Left ventricle myocardium inferior (tissue), 1 donor: ENCODE measurements around the gene TOPORS. TPM values are rescaled to one million over a fixed set of nuclear protein-coding genes. Genes with fewer than 3 reads are reported as not detected.

ENCODE experiments used
- DNase-seq: peaks from one replicate; pipeline ENCODE4 v3.0.0-alpha.2; 2020
- H3K27ac ChIP-seq: fragments of 200-600 bp; replicated peaks from 2 replicates; pipeline ENCODE4 v1.8.0; 2021
- H3K27me3 ChIP-seq: fragments of 200-600 bp; 2 replicates; pipeline ENCODE4 v1.8.0; 2021; ENCODE audit warnings: low read depth
- H3K36me3 ChIP-seq: fragments of 200-600 bp; 2 replicates; pipeline ENCODE4 v1.8.0; 2021
- H3K4me1 ChIP-seq: fragments of 200-600 bp; 2 replicates; pipeline ENCODE4 v1.8.0; 2021
- H3K4me3 ChIP-seq: fragments of 200-600 bp; 2 replicates; pipeline ENCODE4 v1.8.0; 2021; ENCODE audit warnings: mild to moderate bottlenecking, moderate library complexity
- H3K9me3 ChIP-seq: fragments of 200-600 bp; replicated peaks from 2 replicates; pipeline ENCODE4 v1.8.0; 2021
- CTCF ChIP-seq: fragments of 200-600 bp; IDR thresholded peaks from 2 replicates; pipeline ENCODE4 v1.8.0; 2021; ENCODE audit warnings: antibody characterized with exemption, mild to moderate bottlenecking, borderline replicate concordance
- intact Hi-C: fragments of 100-400 bp; cut with micrococcal nuclease; formaldehyde crosslinking; loops from one replicate; pipeline ENCODE4 v1.11.0; 2022
- total RNA-seq: library from RNA; stranded (reverse); fragmentation: NEBNext Ultra II Directional; extraction: Animal tissue kit (Norgen Biotek cat#: 25700); gene quantifications from one replicate; pipeline ENCODE4 v1.2.1, GENCODE V29; 2021
- donor health status: DM: no; HTN: yes; CAD: no; lungs with severe emphysema.

TOPORS gene
- total RNA-seq, 1 donor from 2014 or later: 8.4 TPM

- Histone ChIP-seq H3K27me3 (no peaks in the 10 kb centered on the region), H3K27ac (peak overlapping the region; percentile 17)
- intact Hi-C loops: no loop called here
These were observed 6.1 kb upstream of the TOPORS start for GRCh38 chr9:32558408-32558934.

GRCh38 chr9:32554591-32554990 lies 2.2 kb upstream of the TOPORS start:
- intact Hi-C loops: no loop called here
- Histone ChIP-seq H3K36me3 (no peaks in the 10 kb centered on the region), H3K4me3 (no peak overlapping the region), H3K4me1 (peaks cover 58% of the 10 kb centered on the region), H3K27me3 (no peaks in the 10 kb centered on the region), H3K9me3 (no peaks in the 10 kb centered on the region), H3K27ac (no peak overlapping the region)
- TF ChIP-seq CTCF: no peak
- DNase-seq: no peak

More at GRCh38 chr9:32558408-32558934, 6.1 kb upstream of the TOPORS start:
- Histone ChIP-seq H3K36me3 (no peaks in the 10 kb centered on the region), H3K9me3 (no peaks in the 10 kb centered on the region), H3K4me3 (no peak overlapping the region), H3K4me1 (peaks cover 43% of the 10 kb centered on the region)
- TF ChIP-seq CTCF: no peak
- DNase-seq: no peak

- H3K36me3 ChIP-seq: no peaks in the 10 kb centered on the region
- intact Hi-C loops: no loop called here
- no peaks in the 10 kb centered on the region for H3K27me3 ChIP-seq
These were observed 1.7 kb upstream of the TOPORS start for GRCh38 chr9:32554107-32554506.

GRCh38 chr9:32551276-32552051 lies 922 bp downstream of the TOPORS start:
- Histone ChIP-seq H3K4me3 (peak overlapping the region; percentile 84), H3K27ac (peak overlapping the region; percentile 98), H3K27me3 (no peaks in the 10 kb centered on the region), H3K4me1 (peaks cover 53% of the 10 kb centered on the region), H3K36me3 (no peaks in the 10 kb centered on the region), H3K9me3 (no peaks in the 10 kb centered on the region)
- TF ChIP-seq CTCF: no peak
- intact Hi-C loops: no loop called here
- DNase-seq: no peak

More at GRCh38 chr9:32554107-32554506, 1.7 kb upstream of the TOPORS start:
- H3K27ac ChIP-seq: no peak overlapping the region
- no peak for TF ChIP-seq CTCF
- H3K4me1 ChIP-seq: peaks cover 58% of the 10 kb centered on the region
- no peak for DNase-seq
- no peaks in the 10 kb centered on the region for H3K9me3 ChIP-seq
- H3K4me3 ChIP-seq: no peak overlapping the region

- Histone ChIP-seq H3K4me3 (peak overlapping the region; percentile 84), H3K27me3 (no peaks in the 10 kb centered on the region), H3K36me3 (no peaks in the 10 kb centered on the region), H3K4me1 (peaks cover 56% of the 10 kb centered on the region), H3K9me3 (no peaks in the 10 kb centered on the region), H3K27ac (peak overlapping the region; percentile 98)
- intact Hi-C loops: no loop called here
- peak; percentile 94 for DNase-seq
- peak; percentile 18 for TF ChIP-seq CTCF
These were observed 1.7 kb downstream of the TOPORS start for GRCh38 chr9:32550562-32551275.
